Measurements from ENCODE around the gene AOC2.

DNA sequence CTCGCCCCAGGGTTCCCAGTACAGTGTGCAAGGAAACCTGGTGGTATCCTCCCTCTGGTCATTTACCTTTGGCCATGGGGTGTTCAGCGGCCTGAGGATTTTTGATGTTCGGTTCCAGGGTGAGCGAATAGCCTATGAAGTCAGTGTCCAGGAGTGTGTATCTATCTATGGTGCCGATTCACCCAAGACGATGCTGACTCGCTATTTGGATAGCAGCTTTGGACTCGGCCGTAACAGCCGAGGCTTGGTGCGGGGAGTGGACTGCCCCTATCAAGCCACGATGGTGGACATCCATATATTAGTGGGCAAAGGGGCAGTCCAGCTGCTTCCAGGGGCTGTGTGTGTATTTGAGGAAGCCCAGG lies 1.2 kb downstream of the AOC2 start:
- TF ChIP-seq NFRKB (IDR thresholded peaks at IDR 0.05) (no peak), ELF4 (IDR thresholded peaks at IDR 0.05) (no peak), FOXA1 (IDR thresholded peaks at IDR 0.05) (no peak), CTBP1 (IDR thresholded peaks at IDR 0.05; ENCODE audit: borderline replicate concordance) (no peak)

Data from HEK293T (cell line).